SK-N-MC (cell line): ENCODE results near the gene SLC25A2.
"Not testable (repeated sequence)": the region's sequence is repeated elsewhere in the genome, so short reads cannot be mapped to it uniquely, and the experiment has no call there.

ENCODE experiments used
- DNase-seq: peaks from one replicate; pipeline ENCODE4 v3.0.0-alpha.2; 2011; ENCODE audit warnings: low read depth, low spot score
- H3K27ac ChIP-seq: fragments of 200-600 bp; sonication (generic); 2 replicates; pipeline ENCODE4 v1.5.1; 2016; ENCODE audit warnings: mixed run types
- H3K36me3 ChIP-seq: fragments of 200-600 bp; sonication (generic); 2 replicates; pipeline ENCODE4 v1.6.1; 2017; ENCODE audit warnings: antibody characterized with exemption, low read length, mixed read lengths; ENCODE audit not compliant: insufficient read depth
- H3K4me3 ChIP-seq: fragments of 200-600 bp; sonication (generic); 2 replicates; pipeline ENCODE4 v1.5.1; 2016
- H3K9ac ChIP-seq: fragments of 200-600 bp; sonication (generic); 2 replicates; pipeline ENCODE4 v1.8.0; 2017; ENCODE audit warnings: mixed run types, mixed read lengths; ENCODE audit not compliant: insufficient read length
- H3K9me3 ChIP-seq: fragments of 200-600 bp; sonication (generic); 2 replicates; pipeline ENCODE4 v1.6.1; 2017; ENCODE audit warnings: low read depth, mild to moderate bottlenecking, antibody characterized with exemption, low read length, moderate library complexity, mixed read lengths
- EZH2 ChIP-seq: fragments of 200-600 bp; sonication (generic); IDR thresholded peaks from one replicate; pipeline ENCODE4 v1.6.1; 2017; ENCODE audit warnings: antibody characterized with exemption
- FOXP2 ChIP-seq: optimal IDR thresholded peaks from 2 replicates; pipeline ENCODE3; 2011; ENCODE audit warnings: mild to moderate bottlenecking, moderate library complexity; ENCODE audit not compliant: insufficient read depth; ENCODE audit errors: extremely low read length, control extremely low read depth
- POLR2AphosphoS5 ChIP-seq: IDR thresholded peaks from 2 replicates; pipeline ENCODE4 v1.6.1; 2012; ENCODE audit warnings: mild to moderate bottlenecking, low read depth, low read length, borderline replicate concordance

Gene SLC25A2

DNA sequence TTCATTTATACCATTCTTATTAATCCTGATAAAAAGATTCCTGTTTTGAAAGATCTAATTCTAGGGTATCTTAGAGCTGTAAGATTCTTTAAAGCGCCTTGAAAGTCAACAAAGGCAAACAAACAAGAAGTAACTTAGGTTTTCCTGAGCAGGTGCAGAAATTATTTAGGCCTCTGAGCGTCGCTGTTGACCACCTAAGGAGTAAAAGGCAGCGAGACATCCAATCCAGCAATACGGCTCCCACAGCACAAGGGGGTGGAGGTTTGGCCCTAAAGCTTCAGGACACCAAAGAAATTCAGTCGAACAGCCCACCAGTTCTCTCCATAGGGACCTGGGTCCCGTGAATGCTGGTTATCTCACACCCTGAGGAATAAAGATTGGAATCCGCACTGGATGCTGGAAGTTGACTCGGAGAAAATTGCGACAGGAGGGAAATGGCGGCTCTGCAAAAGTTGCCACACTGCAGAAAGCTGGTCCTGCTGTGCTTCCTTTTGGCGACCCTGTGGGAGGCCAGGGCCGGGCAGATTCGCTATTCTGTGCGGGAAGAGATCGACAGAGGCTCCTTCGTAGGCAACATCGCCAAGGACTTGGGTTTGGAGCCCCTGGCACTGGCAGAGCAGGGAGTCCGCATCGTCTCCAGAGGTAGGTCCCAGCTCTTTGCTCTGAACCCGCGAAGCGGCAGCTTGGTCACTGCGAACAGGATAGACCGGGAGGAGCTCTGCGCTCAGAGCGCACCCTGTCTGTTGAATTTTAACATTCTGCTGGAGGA, 34.9 kb upstream of the SLC25A2 start, which contains the start of gene PCDHGA2:
PCDHGA2 (plus strand) TSS at position 223 of the 769 bp plus-strand sequence.
- DNase-seq, result no peak
- no peaks in the 10 kb centered on the region; the same call in 1 of the 2 replicates for H3K9me3 ChIP-seq

DNA sequence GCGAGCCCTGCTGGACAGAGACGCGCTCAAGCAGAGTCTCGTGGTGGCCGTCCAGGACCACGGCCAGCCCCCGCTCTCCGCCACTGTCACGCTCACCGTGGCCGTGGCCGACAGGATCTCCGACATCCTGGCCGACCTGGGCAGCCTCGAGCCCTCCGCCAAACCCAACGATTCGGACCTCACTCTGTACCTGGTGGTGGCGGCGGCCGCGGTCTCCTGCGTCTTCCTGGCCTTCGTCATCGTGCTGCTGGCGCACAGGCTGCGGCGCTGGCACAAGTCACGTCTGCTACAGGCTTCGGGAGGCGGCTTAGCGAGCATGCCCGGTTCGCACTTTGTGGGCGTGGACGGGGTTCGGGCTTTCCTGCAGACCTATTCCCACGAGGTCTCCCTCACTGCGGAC, 28.7 kb upstream of the SLC25A2 start:
- not testable (repeated sequence) for DNase-seq, H3K4me3 ChIP-seq, H3K9me3 ChIP-seq, H3K27ac ChIP-seq, H3K36me3 ChIP-seq, H3K9ac ChIP-seq

More for the DNA sequence above, 34.9 kb upstream of the SLC25A2 start, which contains the start of gene PCDHGA2:
- TF ChIP-seq EZH2 (no peak), FOXP2 (no peak), POLR2AphosphoS5 (no peak)
- no peak within 1 kb of the TSS for H3K9ac ChIP-seq
- no peak within 1 kb of the TSS for H3K4me3 ChIP-seq
- H3K36me3 ChIP-seq, result no peaks in the 10 kb centered on the region
- H3K27ac ChIP-seq, result no peak within 1 kb of the TSS

DNA sequence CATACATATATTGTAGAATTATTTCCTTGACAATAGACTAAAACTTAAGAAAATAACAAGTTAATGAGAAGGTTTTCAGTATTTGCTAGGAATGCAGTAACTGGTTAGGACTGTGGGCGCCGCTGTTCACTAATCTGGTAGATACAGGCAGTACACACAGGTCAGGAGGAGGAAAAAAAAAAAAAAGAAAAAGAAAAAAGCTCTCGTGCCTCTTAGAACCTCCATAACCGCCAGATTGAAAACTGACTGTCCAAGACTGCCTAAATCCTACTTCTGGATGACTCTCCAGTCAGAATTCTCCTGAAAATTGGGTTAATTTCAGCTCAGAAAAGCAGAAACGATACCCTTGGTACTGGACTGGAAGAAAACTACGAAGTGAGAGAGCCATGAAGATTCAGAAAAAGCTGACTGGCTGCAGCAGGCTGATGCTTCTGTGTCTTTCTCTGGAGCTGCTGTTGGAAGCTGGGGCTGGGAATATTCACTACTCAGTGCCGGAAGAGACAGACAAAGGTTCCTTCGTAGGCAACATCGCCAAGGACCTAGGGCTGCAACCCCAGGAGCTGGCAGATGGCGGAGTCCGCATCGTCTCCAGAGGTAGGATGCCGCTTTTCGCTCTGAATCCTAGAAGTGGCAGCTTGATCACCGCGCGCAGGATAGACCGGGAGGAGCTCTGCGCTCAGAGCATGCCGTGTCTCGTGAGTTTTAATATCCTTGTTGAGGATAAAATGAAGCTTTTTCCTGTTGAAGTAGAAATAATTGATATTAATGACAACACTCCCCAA, 26.6 kb upstream of the SLC25A2 start, which contains the start of gene PCDHGA1:
PCDHGA1 (plus strand) TSS at position 216 of the 782 bp plus-strand sequence.
- TF ChIP-seq EZH2 (no peak), FOXP2 (no peak), POLR2AphosphoS5 (no peak)
- Histone ChIP-seq H3K4me3 (peak within 1 kb of the TSS; percentile 41; the same call in 1 of the 2 replicates), H3K9me3 (no peaks in the 10 kb centered on the region), H3K27ac (no peak within 1 kb of the TSS), H3K9ac (no peak within 1 kb of the TSS), H3K36me3 (no peaks in the 10 kb centered on the region)
- DNase-seq, result no peak

DNA sequence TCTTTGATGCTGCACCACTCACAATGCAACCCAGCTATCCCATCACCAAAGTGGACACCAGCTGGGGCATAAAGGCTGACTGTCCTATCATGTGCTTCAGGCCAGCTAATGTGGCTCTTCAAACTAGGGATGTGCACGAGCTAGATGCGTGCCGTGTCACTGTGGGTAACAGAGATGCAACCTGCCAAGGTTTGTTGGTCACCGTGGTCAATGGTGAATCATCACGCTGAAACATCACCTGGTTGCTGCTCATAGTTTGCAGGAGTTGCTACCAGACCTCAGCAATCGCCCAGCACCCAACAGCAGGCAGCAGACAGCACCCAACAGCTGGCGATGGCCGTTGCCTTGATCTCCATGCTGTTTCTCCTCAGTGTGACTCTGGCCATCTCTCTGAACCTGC, 24.4 kb upstream of the SLC25A2 start:
- Histone ChIP-seq H3K4me3 (no peak overlapping the region), H3K36me3 (no peaks in the 10 kb centered on the region), H3K27ac (no peak overlapping the region), H3K9me3 (no peaks in the 10 kb centered on the region), H3K9ac (no peak overlapping the region)
- TF ChIP-seq POLR2AphosphoS5 (no peak), FOXP2 (no peak), EZH2 (no peak)
- no peak for DNase-seq

DNA sequence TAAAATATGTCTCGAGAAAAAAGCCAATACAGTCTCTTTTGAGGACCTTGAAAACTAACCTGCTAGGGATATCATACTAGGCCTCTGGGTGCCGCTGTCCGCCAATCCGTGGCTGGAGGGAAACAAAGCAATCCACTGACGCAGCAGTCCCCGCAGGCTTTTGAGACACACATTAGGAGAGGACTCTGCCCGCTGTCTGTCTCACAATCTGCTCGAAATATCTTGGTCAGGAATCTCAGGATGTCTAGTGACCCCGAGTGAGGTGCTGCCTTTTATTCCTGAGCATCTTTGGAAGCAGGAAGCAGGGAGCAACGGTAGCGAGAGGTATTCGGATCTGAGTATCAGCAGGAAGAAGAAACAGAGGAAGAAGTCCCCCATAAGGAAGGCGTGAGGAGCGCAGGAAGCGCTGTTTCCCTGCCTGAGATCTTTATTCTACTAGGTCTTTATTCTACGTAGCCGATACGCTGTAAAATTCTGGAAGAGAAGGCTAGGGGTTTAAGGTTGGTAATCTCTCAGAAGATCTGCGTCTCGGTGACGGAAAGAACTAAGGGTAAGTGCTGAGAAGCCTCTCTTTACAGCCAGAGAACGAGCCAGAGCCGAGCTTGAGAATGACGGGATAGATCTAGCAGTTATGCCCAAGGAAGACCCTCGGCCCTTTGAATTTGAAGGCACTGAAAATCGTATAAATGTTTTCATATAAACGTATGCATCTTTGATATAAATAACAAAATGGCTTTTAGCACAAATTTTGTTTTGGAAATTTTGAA, 22.4 kb upstream of the SLC25A2 start:
- no peak for DNase-seq
- Histone ChIP-seq H3K9ac (no peak overlapping the region), H3K9me3 (no peaks in the 10 kb centered on the region; the same call in 1 of the 2 replicates), H3K4me3 (no peak overlapping the region), H3K27ac (no peak overlapping the region), H3K36me3 (no peaks in the 10 kb centered on the region)
- no peak for TF ChIP-seq EZH2
- no peak for TF ChIP-seq FOXP2
- no peak for TF ChIP-seq POLR2AphosphoS5

DNA sequence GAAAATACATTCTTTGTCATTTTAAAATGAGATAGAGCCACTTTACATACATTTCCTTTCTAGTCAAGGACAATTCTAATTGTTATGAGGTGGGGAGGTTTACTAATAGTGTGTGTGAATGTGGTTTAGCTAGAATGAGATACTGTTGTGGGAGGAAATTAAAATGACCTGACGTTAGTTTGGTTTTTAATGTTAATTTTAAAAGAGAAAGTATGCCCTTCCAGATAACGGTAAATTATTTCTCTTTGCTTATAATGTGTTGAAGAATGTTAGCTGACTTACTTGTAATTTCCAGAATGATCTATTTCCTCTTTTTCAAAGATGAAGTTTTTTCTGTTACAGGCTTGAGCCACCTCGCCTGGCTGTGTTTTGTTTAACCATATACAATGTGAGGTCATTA, 18.4 kb upstream of the SLC25A2 start:
- H3K27ac ChIP-seq, result no peak overlapping the region
- peaks cover 25% of the 10 kb centered on the region for H3K36me3 ChIP-seq
- TF ChIP-seq FOXP2, result no peak
- no peak for TF ChIP-seq POLR2AphosphoS5
- no peak for TF ChIP-seq EZH2
- no peak overlapping the region for H3K9ac ChIP-seq
- H3K9me3 ChIP-seq, result peaks cover 23% of the 10 kb centered on the region
- H3K4me3 ChIP-seq, result no peak overlapping the region
- DNase-seq, result no peak

DNA sequence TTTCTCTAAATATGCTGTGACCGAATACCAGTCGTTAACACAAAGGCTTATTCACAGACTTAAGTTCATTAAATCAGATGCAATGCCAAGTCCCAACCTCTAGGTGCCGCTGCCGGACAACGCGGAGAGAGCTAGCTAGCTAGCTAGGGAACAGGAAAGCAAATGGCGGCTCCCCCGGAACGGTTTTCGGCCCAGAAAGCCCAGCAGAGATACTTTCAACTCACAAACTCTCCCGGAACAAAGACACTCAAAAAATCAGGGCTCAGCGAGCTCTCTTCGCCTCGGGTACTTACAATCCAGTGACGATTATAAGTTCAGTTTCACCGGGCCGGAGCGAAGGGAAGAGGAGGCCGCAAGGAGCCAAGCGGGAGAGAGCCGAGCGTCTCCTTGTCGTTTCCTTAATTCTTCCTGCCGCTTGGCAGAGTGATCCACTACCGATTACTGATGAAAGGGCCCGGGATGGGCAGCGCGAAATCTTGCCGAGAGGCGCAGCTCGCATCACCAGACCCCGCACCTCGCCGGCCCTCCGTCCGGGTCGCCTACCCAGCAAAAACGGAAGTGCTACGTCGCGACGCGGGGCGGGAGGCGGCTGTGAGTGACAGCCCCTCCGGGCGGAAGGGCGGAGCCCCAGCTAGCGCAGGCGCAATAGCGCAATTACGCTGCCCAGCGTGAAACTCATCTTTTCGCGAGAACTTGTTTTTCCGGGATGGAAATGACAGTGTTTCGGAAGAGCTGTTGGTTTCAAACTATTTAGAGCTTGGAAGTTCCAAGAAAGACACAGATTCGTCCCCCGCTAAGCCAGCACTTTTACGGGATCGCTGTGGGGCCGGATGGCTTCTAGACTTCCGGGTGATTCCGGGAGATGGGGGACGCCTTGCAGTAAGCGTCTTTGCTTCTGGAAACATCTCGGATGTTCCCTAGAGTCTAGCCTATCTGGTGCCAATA, 16.6 kb upstream of the SLC25A2 start, which contains the start of gene TAF7:
TAF7 (minus strand) TSS at position 560 of the 945 bp plus-strand sequence. CDS start 740 bp downstream, outside the sequence.
- Histone ChIP-seq H3K9me3 (peaks cover 28% of the 10 kb centered on the region), H3K9ac (peak within 1 kb of the TSS; percentile 99), H3K27ac (peak within 1 kb of the TSS; percentile 98), H3K36me3 (peaks cover 43% of the 10 kb centered on the region), H3K4me3 (peak within 1 kb of the TSS; percentile 92)
- DNase-seq, result peak; percentile 86
- TF ChIP-seq POLR2AphosphoS5 (peak; percentile 96), EZH2 (no peak)

DNA sequence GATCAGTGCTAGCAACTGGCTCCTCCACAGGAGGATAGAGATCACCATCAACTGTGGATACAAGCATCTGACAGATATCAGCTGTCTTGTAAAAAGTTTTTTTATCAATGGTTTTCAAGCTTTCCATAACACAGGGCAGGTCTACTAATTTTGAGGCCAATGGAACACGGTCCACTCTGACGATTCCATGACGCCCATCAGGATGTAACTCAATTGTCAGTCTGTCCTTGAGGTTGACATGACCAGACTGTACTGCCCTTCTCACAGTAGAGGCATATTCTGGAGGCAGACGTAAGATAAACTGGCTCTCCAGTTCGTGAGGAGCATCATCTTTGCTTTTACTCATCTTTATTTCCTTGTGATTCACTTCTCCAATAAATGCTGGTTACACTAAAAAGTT, 15.8 kb upstream of the SLC25A2 start:
- Histone ChIP-seq H3K27ac (peak overlapping the region; percentile 98), H3K4me3 (peak overlapping the region; percentile 92), H3K9ac (no peak overlapping the region), H3K36me3 (peaks cover 51% of the 10 kb centered on the region), H3K9me3 (peaks cover 30% of the 10 kb centered on the region)
- no peak for TF ChIP-seq POLR2AphosphoS5
- TF ChIP-seq EZH2, result no peak
- no peak for TF ChIP-seq FOXP2
- no peak for DNase-seq
